Mucosa of descending colon (tissue), 3 donors: ENCODE data around the gene FAM131A. TPM values are rescaled to one million over a fixed set of nuclear protein-coding genes. Genes with fewer than 3 reads are reported as not detected.
A peak's percentile ranks its signal among the peaks of the same experiment; 100 is the strongest.

Source experiments
- ATAC-seq: fragments of 200-7000 bp; cut with Tn5 transposase; one replicate; pipeline ENCODE4 v1.9.1; 2020; ENCODE audit warnings: mild to moderate bottlenecking, moderate library complexity
- DNase-seq, 3 donors: peaks; one replicate each; pipeline ENCODE4 v3.0.0-alpha.2; 2020
- H3K36me3 ChIP-seq: fragments of 200-600 bp; one replicate; pipeline ENCODE4 v1.8.0; 2021; ENCODE audit warnings: low read depth, mild to moderate bottlenecking
- H3K4me1 ChIP-seq: fragments of 200-600 bp; one replicate; pipeline ENCODE4 v1.8.0; 2021; ENCODE audit warnings: low read depth, mild to moderate bottlenecking
- H3K4me3 ChIP-seq: fragments of 200-600 bp; one replicate; pipeline ENCODE4 v1.8.0; 2021; ENCODE audit warnings: mild to moderate bottlenecking
- H3K9me3 ChIP-seq: fragments of 200-600 bp; one replicate; pipeline ENCODE4 v1.8.0; 2021; ENCODE audit warnings: mild to moderate bottlenecking
- intact Hi-C, 2 donors: fragments of 100-400 bp; cut with DNase I in 1 of 2; cut with micrococcal nuclease in 1 of 2; formaldehyde crosslinking; loops; one replicate each; pipeline versions ENCODE4 v1.11.0 to v1.11.1; 2022; cut with DNase I, micrococcal nuclease
- total RNA-seq, 3 donors: library from RNA; stranded (reverse); fragmentation: NEBNext Ultra II Directional in 2 of 3; extraction: Animal tissue kit (Norgen Biotek cat#: 25700) in 2 of 3; gene quantifications; one replicate each; pipeline versions ENCODE4 v1.2.1 to v1.2.4, GENCODE V29; 2021 to 2023
- TF ChIP-seq, protein P1 (sequence below): fragments of 200-600 bp; IDR thresholded peaks from one replicate; pipeline ENCODE4 v1.8.0; 2022; ENCODE audit warnings: antibody characterized with exemption, mild to moderate bottlenecking
- donor health status: DM: no; HTN: no; CAD: no; lungs with moderate emphysema.
- donor health status: DM: no; HTN: no; CAD: no.
- donor health status: DM: no; HTN: yes; CAD: no.

Gene FAM131A
- total RNA-seq, 3 donors from 2014 or later = 14.1 to 29.8 (median 16.4) TPM

DNA sequence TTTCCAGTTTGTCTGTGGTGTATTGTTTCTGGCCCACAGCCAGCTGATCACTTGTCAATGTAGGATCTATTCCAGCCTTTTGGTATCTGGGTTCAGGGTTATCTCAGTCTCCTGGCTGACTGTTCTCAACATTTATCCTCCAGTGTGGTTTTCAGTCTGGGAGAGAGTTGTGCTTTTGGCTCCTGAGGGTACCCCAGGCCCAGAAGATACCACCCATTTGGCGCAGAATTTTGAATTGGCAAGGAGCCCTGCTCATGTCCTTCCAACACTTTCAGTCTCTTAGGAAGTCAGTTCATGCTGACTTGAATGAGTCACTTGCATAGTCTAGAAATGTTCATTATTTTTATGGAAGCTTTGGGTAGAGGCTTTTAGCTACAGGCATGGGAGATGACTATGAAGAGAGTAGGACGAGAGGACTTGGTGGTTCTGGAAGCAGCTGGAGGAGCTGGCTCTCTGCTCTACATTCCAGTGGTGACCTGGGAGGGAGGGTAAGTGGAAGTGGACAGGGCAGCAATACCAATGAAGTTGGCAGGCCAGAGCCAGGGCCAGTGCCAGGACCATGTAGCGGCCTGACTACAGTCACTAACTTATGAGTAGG lies 31.3 kb downstream of the FAM131A start:
- no peak for DNase-seq
- Histone ChIP-seq H3K9me3 (no peaks in the 10 kb centered on the region), H3K36me3 (no peaks in the 10 kb centered on the region), H3K4me1 (peaks cover 8% of the 10 kb centered on the region), H3K4me3 (no peak overlapping the region)
- no peak for ATAC-seq
- TF ChIP-seq, protein P1, sequence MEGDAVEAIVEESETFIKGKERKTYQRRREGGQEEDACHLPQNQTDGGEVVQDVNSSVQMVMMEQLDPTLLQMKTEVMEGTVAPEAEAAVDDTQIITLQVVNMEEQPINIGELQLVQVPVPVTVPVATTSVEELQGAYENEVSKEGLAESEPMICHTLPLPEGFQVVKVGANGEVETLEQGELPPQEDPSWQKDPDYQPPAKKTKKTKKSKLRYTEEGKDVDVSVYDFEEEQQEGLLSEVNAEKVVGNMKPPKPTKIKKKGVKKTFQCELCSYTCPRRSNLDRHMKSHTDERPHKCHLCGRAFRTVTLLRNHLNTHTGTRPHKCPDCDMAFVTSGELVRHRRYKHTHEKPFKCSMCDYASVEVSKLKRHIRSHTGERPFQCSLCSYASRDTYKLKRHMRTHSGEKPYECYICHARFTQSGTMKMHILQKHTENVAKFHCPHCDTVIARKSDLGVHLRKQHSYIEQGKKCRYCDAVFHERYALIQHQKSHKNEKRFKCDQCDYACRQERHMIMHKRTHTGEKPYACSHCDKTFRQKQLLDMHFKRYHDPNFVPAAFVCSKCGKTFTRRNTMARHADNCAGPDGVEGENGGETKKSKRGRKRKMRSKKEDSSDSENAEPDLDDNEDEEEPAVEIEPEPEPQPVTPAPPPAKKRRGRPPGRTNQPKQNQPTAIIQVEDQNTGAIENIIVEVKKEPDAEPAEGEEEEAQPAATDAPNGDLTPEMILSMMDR = no peak
- intact Hi-C loops = no loop called here

DNA sequence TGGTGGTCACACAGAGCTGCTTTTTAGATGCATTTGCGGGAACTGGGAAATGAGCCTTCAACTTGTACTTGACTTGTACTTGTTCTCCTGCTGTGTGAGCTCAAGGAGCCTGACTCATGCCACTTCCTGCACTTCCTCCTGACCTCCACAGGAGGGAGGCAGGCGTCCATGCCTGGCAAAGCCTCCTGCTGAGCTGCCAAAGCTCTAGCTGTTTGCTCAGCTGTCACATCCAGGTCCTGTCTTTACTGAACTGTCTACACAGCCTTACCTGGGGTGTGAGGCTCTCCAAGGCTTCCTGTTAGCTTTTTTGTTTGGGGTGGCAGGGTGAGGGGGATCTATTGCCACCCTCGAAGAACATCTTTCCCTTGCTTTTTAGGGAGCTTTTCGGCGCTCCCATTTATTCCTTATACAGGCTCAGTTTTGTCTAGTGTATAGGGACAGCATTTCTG lies 34.2 kb downstream of the FAM131A start:
- Histone ChIP-seq H3K36me3 (no peaks in the 10 kb centered on the region), H3K4me3 (no peak overlapping the region), H3K9me3 (no peaks in the 10 kb centered on the region), H3K4me1 (no peaks in the 10 kb centered on the region)
- TF ChIP-seq, protein P1 = peak; percentile 89
- intact Hi-C loops = loop anchor here in 1 of 2 donors (5.0 kb wide), 1 partner anchor 171 kb away; no protein-coding TSS in a partner anchor
- ATAC-seq (peak; percentile 96), DNase-seq (peak; percentile 75 to 81 (median 79))

DNA sequence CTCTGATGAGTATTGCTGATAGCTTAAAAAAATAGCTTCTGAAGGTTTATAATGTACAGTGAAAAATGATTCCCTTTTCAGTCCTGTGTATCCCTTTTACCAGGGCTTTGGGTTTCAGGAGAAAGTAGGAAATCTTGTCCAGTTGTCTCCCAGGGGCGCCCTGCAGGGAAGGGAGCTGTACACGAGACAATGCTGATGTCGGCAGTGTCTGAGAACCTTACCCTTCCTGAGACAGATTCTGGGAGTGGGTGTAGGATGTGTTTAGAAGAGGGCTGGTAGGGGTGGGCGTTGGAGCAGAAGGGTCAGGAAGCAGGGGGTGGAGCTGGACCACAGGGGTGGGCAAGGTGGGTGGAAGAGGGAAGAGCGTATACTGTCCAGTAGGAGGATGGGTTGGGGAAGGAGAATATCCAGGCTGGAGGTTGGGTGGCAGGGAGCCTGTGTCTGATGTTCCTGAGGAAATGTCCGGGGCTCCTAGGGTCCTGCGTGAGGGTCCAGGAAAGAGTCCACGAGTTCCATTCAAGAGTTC lies 35.0 kb downstream of the FAM131A start:
- Histone ChIP-seq H3K4me1 (no peaks in the 10 kb centered on the region), H3K36me3 (no peaks in the 10 kb centered on the region), H3K9me3 (no peaks in the 10 kb centered on the region), H3K4me3 (no peak overlapping the region)
- TF ChIP-seq, protein P1 = no peak
- intact Hi-C loops = loop anchor here in 1 of 2 donors (5.0 kb wide), 1 partner anchor 170 kb away; no protein-coding TSS in a partner anchor
- ATAC-seq (no peak), DNase-seq (peak in 1 of 3 donors; percentile 29)

DNA sequence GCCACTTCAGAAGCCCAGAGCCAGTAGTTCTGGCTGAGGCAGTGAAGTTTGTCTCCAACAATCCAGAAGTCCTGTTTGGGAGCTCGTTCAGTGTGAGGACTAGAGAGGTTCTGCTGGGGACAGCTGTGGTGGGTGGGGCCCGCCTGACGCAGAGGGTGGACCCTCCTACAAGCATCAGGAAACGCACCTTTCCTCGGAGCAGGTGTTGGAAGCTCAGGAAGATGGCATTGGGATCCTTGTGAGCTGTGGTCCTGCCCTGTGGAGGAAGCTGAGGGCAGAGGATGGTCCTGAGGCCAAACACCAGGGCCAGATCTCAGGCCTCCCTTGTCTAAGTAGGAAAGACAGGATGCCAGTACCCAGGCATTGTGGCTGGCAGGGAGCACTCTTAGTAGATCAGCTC lies 35.5 kb downstream of the FAM131A start:
- Histone ChIP-seq H3K36me3 (no peaks in the 10 kb centered on the region), H3K4me3 (no peak overlapping the region), H3K9me3 (no peaks in the 10 kb centered on the region), H3K4me1 (no peaks in the 10 kb centered on the region)
- intact Hi-C loops = loop anchor here in 1 of 2 donors (5.0 kb wide), 1 partner anchor 169 kb away; no protein-coding TSS in a partner anchor
- DNase-seq (peak in 1 of 3 donors; percentile 20), ATAC-seq (peak; percentile 15)
- TF ChIP-seq, protein P1 = no peak

DNA sequence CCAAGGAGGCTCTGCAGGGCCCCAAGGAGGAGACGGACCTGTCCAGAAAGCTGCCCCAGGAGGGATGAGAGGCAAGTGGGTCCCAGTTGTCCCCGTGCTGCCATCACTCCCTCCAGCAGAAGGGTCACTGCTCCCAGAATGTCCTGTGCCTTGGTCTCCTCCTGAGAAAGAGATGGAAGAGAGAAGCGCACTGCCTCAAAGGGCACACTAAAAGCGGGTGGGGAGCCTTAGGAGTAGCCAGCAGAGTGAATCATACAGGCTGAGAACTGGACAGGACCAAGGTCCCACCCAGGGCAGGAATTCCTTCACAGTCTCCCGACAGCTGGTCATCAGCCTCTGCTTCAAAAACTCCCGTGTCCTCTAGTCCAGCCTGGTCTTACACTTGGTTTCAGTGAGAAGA lies 36.0 kb downstream of the FAM131A start:
- TF ChIP-seq, protein P1 = no peak
- Histone ChIP-seq H3K4me1 (no peaks in the 10 kb centered on the region), H3K4me3 (no peak overlapping the region), H3K9me3 (no peaks in the 10 kb centered on the region), H3K36me3 (no peaks in the 10 kb centered on the region)
- intact Hi-C loops = loop anchor here in 1 of 2 donors (5.0 kb wide), 1 partner anchor 169 kb away; no protein-coding TSS in a partner anchor
- ATAC-seq (peak; percentile 54), DNase-seq (peak in 1 of 3 donors; percentile 10)
